Activated naive CD8-positive, alpha-beta T cell (primary cell): ENCODE results near the gene CSTPP1.

Experiments used
- H3K27ac Mint-ChIP-seq: one replicate; pipeline ENCODE4 v1.8.0; 2021; ENCODE audit warnings: mixed read lengths
- H3K27me3 Mint-ChIP-seq: one replicate; pipeline ENCODE4 v1.8.0; 2021; ENCODE audit warnings: mixed read lengths
- H3K36me3 Mint-ChIP-seq: one replicate; pipeline ENCODE4 v1.8.0; 2021; ENCODE audit warnings: mixed read lengths
- H3K4me1 Mint-ChIP-seq: one replicate; pipeline ENCODE4 v1.8.0; 2021; ENCODE audit warnings: low read depth, mixed read lengths
- H3K4me3 Mint-ChIP-seq: one replicate; pipeline ENCODE4 v1.8.0; 2021; ENCODE audit warnings: mild to moderate bottlenecking, mixed read lengths
- H3K9me3 Mint-ChIP-seq: one replicate; pipeline ENCODE4 v1.8.0; 2021; ENCODE audit warnings: low read depth, mixed read lengths

The CSTPP1 gene, protein sequence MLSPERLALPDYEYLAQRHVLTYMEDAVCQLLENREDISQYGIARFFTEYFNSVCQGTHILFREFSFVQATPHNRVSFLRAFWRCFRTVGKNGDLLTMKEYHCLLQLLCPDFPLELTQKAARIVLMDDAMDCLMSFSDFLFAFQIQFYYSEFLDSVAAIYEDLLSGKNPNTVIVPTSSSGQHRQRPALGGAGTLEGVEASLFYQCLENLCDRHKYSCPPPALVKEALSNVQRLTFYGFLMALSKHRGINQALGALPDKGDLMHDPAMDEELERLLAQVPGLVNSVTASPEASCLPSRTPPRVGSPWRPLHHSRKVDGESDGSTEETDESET

GRCh38 chr11:46936138-46937110 is at the start of gene CSTPP1:
Gene CSTPP1, plus strand, starts transcription at chr11:46936761. Its CDS starts 45 bp downstream, at chr11:46936806.
- Mint-ChIP-seq H3K36me3 (no peaks in the 10 kb centered on the region), H3K27me3 (peaks cover 4% of the 10 kb centered on the region), H3K9me3 (no peaks in the 10 kb centered on the region), H3K27ac (peak within 1 kb of the TSS; percentile 75), H3K4me3 (peak within 1 kb of the TSS; percentile 99), H3K4me1 (peaks cover 13% of the 10 kb centered on the region)

DNA sequence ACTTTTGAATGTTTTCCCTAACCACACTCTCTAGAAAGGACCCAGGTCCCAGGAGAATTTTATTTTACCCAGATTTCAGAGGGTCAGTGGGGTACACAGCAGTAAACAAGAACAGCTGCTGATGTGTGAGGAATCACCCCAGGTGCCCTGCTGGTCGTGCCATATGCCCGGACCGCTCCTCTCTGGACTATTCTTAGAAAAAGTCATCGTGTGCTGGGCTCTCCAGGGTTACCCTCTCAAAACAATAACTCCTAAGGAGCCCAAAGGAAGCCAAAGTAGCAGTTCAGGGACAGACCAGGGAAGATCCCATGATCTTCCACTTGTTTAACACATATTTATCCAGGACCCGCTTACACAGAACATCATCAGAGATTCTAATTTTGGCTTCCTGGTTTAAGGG is 47.9 kb upstream of the CSTPP1 start:
- Mint-ChIP-seq H3K9me3 (no peaks in the 10 kb centered on the region), H3K27me3 (peaks cover 6% of the 10 kb centered on the region), H3K4me1 (no peaks in the 10 kb centered on the region), H3K36me3 (no peaks in the 10 kb centered on the region), H3K4me3 (no peak overlapping the region), H3K27ac (no peak overlapping the region)

GRCh38 chr11:46889251-46889650 is 47.3 kb upstream of the CSTPP1 start:
- H3K36me3 Mint-ChIP-seq: no peaks in the 10 kb centered on the region
- no peak overlapping the region for H3K4me3 Mint-ChIP-seq
- H3K9me3 Mint-ChIP-seq: no peaks in the 10 kb centered on the region
- H3K27me3 Mint-ChIP-seq: peaks cover 6% of the 10 kb centered on the region
- no peaks in the 10 kb centered on the region for H3K4me1 Mint-ChIP-seq
- H3K27ac Mint-ChIP-seq: no peak overlapping the region

DNA sequence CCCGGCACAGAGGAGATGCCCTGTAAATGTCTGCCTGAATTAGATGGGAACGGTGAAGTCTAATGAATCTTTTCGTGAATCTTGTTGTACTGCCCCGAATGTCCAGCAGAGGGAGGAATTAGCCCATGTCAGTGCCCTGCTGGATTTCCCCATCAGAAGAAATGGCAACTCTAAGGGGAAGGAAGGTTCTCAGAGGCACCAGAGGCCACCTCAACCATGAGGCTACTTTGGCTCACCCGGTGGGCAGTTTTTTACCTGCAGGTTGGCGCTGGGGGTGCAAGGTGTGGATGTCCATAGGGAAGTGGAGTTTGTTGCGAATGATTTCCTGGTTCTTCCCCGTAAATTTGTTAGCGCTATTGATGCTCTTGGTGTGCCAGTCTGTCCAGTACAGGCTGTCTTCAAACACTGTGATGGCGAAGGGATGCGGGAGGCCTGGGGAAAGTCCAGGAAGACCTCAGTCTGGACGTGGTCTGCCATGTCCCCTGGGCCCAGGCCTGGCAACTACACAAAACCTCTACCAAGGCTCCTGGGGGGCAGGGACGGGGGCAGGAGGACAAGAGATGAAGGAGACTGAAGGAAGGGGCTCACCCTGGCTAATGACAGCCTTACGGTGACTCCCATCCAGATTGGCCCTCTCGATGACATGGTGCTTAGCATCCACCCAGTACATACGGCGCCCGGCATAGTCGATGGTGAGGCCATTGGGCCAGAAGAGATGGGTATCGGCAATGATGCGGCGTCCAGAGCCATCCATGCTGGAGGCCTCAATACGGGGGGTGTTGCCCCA is 46.7 kb upstream of the CSTPP1 start:
- no peak overlapping the region for H3K4me3 Mint-ChIP-seq
- H3K27me3 Mint-ChIP-seq: peaks cover 6% of the 10 kb centered on the region
- H3K36me3 Mint-ChIP-seq: no peaks in the 10 kb centered on the region
- H3K4me1 Mint-ChIP-seq: no peaks in the 10 kb centered on the region
- no peaks in the 10 kb centered on the region for H3K9me3 Mint-ChIP-seq
- H3K27ac Mint-ChIP-seq: no peak overlapping the region

- H3K36me3 Mint-ChIP-seq: no peaks in the 10 kb centered on the region
- peaks cover 6% of the 10 kb centered on the region for H3K27me3 Mint-ChIP-seq
- no peak overlapping the region for H3K4me3 Mint-ChIP-seq
- no peak overlapping the region for H3K27ac Mint-ChIP-seq
- no peaks in the 10 kb centered on the region for H3K9me3 Mint-ChIP-seq
- H3K4me1 Mint-ChIP-seq: no peaks in the 10 kb centered on the region
Measured at GRCh38 chr11:46890665-46891064, 45.9 kb upstream of the CSTPP1 start.

DNA sequence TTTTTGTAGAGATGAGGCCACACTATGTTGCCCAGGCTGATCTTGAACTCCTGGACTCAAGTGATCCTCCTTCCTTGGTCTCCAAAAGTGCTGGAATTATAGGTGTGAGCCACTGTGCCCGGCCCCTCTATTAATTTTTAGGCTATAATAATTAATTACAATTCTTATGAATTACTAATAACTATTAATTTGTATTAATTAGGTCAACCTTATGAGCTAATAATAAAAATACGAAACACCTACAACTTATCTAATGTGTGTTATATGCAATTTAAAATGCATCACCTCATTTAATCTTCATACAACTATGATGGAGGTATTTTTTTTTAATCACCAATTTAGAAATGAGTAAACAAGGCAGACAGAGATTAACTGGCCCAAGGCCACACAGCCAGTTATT is 44.5 kb upstream of the CSTPP1 start:
- Mint-ChIP-seq H3K27ac (no peak overlapping the region), H3K4me1 (no peaks in the 10 kb centered on the region), H3K36me3 (no peaks in the 10 kb centered on the region), H3K9me3 (no peaks in the 10 kb centered on the region), H3K27me3 (peaks cover 2% of the 10 kb centered on the region), H3K4me3 (no peak overlapping the region)

DNA sequence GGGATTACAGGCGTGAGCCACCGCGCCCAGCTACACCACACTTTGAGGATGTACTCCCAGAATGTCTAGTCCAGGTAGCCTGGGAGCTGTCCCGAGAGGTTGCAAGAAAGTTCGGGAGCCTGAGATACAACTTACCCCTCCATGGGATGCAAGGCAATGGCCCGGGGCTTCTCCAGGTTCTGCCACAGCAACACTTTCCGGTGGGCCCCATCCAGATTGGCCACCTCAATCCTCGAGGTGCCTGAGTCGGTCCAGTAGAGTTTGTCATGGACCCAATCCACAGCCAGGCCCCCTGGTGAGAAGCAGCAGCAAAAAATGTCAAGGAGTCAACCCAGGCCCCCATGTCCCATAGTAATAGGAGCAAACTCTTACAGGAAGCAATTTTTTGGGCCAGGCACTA is 43.7 kb upstream of the CSTPP1 start:
- Mint-ChIP-seq H3K36me3 (no peaks in the 10 kb centered on the region), H3K9me3 (no peaks in the 10 kb centered on the region), H3K27me3 (peaks cover 2% of the 10 kb centered on the region)

DNA sequence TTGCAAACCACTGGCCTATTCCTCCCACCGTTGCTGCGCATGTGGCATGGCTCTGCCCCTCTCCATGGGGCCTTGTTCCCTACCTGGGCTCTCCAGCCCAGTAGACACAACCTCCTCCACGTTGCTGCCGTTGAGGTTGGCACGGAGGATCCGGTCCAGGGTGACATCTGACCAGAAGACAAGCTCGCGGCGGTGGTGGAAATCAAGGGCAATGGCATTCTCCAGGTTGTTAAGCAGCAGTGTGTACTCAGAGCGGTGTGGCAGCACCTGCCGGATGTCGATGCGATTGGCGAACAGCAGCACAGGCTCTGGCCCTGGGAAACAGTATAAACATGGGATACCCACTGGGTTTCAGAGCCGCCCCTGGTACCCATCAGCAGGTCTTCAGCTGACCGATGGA is 42.1 kb upstream of the CSTPP1 start:
- Mint-ChIP-seq H3K27ac (no peak overlapping the region), H3K4me1 (no peaks in the 10 kb centered on the region), H3K9me3 (no peaks in the 10 kb centered on the region), H3K4me3 (no peak overlapping the region), H3K27me3 (no peaks in the 10 kb centered on the region), H3K36me3 (no peaks in the 10 kb centered on the region)

More for the DNA sequence above, 43.7 kb upstream of the CSTPP1 start:
- Mint-ChIP-seq H3K4me1 (no peaks in the 10 kb centered on the region), H3K27ac (no peak overlapping the region), H3K4me3 (no peak overlapping the region)

- Mint-ChIP-seq H3K4me1 (no peaks in the 10 kb centered on the region), H3K36me3 (no peaks in the 10 kb centered on the region), H3K9me3 (no peaks in the 10 kb centered on the region), H3K27ac (no peak overlapping the region), H3K4me3 (no peak overlapping the region), H3K27me3 (no peaks in the 10 kb centered on the region)
Measured at GRCh38 chr11:46894961-46895360, 41.6 kb upstream of the CSTPP1 start.

DNA sequence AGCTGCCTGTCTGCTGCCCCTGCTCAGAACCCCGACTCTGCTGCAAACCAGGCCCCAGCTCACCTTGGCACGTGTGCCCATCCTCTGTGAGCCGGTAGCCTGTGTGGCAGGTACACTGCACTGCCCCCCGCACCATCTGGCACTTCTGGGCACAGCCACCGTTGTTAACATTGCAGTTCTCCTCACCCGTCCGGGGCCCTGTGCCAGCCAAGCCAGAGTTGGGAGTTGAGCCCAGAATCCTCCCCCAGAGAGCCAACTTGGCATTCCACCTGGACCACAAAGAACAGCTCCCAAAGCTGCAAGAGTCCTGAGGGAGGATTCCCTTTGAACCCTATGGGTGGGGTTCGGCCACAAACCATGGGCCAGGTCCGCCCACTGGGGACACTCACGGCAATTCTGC is 40.7 kb upstream of the CSTPP1 start:
- no peaks in the 10 kb centered on the region for H3K36me3 Mint-ChIP-seq
- H3K4me3 Mint-ChIP-seq: no peak overlapping the region
- H3K27ac Mint-ChIP-seq: no peak overlapping the region
- no peaks in the 10 kb centered on the region for H3K27me3 Mint-ChIP-seq
- no peaks in the 10 kb centered on the region for H3K4me1 Mint-ChIP-seq
- no peaks in the 10 kb centered on the region for H3K9me3 Mint-ChIP-seq

DNA sequence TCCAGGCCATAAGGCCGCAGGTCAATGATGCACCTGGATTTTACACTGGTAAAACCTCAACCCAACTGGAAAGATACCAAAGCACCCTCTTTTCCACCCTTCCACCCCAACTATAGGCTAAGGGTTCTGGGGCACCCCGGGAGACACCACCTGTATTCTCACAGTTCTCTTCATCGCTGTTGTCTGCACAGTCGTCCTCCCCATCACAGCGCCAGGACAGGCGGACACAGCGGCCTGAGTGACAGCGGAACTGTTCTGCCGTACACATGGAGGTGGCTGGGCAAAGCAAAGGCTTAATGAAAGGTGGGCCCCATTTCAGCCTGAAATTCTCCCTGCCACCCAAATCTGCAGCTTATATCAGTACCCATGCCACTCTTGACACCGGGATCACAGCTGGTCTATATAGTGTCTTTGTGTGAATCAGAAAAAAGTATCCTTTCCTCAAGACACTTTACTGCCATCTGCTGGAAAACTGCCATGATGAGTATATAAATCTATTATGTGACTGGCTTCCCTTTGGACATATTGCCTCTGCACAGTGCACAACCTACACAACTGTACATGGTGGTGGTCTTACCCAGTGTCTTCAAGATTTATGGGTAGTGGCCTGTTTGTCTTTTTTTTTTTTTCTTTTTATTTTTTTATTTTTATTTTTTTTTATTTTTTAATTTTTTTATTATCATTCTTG is 39.7 kb upstream of the CSTPP1 start:
- Mint-ChIP-seq H3K9me3 (no peaks in the 10 kb centered on the region), H3K27me3 (no peaks in the 10 kb centered on the region), H3K4me1 (no peaks in the 10 kb centered on the region), H3K4me3 (no peak overlapping the region), H3K27ac (no peak overlapping the region), H3K36me3 (no peaks in the 10 kb centered on the region)

GRCh38 chr11:46898396-46899095 is 38.0 kb upstream of the CSTPP1 start:
- Mint-ChIP-seq H3K4me1 (no peaks in the 10 kb centered on the region), H3K27me3 (no peaks in the 10 kb centered on the region), H3K27ac (no peak overlapping the region), H3K36me3 (no peaks in the 10 kb centered on the region), H3K9me3 (no peaks in the 10 kb centered on the region), H3K4me3 (no peak overlapping the region)

GRCh38 chr11:46899501-46900025 is 37.0 kb upstream of the CSTPP1 start:
- H3K9me3 Mint-ChIP-seq: no peaks in the 10 kb centered on the region
- H3K4me3 Mint-ChIP-seq: no peak overlapping the region
- H3K27ac Mint-ChIP-seq: no peak overlapping the region
- no peaks in the 10 kb centered on the region for H3K4me1 Mint-ChIP-seq
- H3K27me3 Mint-ChIP-seq: no peaks in the 10 kb centered on the region
- H3K36me3 Mint-ChIP-seq: no peaks in the 10 kb centered on the region
